ENCODE measurements around the gene MMP2. TPM values are rescaled to one million over a fixed set of nuclear protein-coding genes. Genes with fewer than 3 reads are reported as not detected.

Gene MMP2
- total and polyA plus RNA-seq, 2 of the 13 experiments (the other 11 are each of a cell fraction or from before 2014, with no cell fraction given): 0.31 to 1.3 TPM

DNA sequence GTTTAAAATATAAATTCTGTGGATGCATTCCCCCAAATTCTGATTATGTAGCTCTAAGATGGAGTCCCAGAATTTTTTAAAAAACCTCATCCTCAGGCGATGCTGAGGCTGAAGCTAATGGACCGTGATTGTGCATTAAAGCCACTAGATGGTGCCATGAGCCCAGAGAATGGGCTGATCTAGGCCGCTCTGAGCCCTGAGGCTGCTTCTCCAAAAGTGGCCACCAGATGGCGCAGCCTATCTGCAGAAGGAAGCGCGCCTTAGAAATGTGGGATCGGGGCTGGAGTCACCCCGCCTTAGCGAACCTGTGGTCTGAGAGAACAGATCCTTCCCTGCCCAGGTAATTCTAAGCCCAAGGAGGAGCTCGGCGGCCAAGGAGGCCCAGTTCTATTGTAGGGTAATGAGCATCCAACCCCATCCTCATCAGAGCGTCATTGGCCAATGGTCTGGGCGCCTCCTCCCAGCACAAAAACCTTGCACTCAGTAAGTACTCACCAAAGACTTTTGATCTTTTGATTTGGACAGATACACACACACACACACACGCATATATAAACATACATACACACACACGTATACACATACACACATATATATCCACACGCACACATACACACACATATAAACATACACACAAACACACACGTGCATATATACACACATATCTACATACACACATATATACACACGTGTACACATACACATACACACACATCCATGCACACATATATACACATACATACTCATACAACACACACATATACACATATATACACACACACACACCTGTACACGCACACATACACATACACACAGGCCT is 13.7 kb upstream of the MMP2 start (continued):
- TF ChIP-seq MIER3 (CRISPR knock-in tag; IDR thresholded peaks at IDR 0.05; ENCODE audit: borderline replicate concordance) (peak; percentile 69; the same call in 1 of the 2 replicates), ERF (CRISPR knock-in tag; IDR thresholded peaks at IDR 0.05) (peak; percentile 88), HNF4G (IDR thresholded peaks at IDR 0.05; ENCODE audit: borderline replicate concordance, low read depth, low read length) (no peak), HNF4G (CRISPR knock-in tag; IDR thresholded peaks at IDR 0.05; ENCODE audit: borderline replicate concordance, low read depth) (no peak), REXO4 (CRISPR knock-in tag; IDR thresholded peaks at IDR 0.05; ENCODE audit: borderline replicate concordance) (no peak), ZFP36 (IDR thresholded peaks at IDR 0.05; ENCODE audit: borderline replicate concordance, low read depth, low read length, partially characterized antibody) (peak; percentile 71), ARNT (IDR thresholded peaks at IDR 0.05) (no peak), HOXA9 (CRISPR knock-in tag; IDR thresholded peaks at IDR 0.05; ENCODE audit: borderline replicate concordance) (no peak), RBFOX2 (IDR thresholded peaks at IDR 0.05; ENCODE audit: low read depth, low read length) (no peak), GLI4 (CRISPR knock-in tag; IDR thresholded peaks at IDR 0.05; ENCODE audit: borderline replicate concordance) (no peak), SALL1 (CRISPR knock-in tag; IDR thresholded peaks at IDR 0.05) (peak; percentile 67), ZNF251 (CRISPR knock-in tag; IDR thresholded peaks at IDR 0.05) (no peak), ZNF777 (CRISPR knock-in tag; IDR thresholded peaks at IDR 0.05) (no peak; the same call in 1 of the 2 replicates), ZNF24 (IDR thresholded peaks at IDR 0.05) (no peak), SIX4 (CRISPR knock-in tag; IDR thresholded peaks at IDR 0.05) (no peak), ZNF629 (CRISPR knock-in tag; conservative IDR thresholded peaks at IDR 0.05) (no peak)
- TF ChIP-seq, protein P1, sequence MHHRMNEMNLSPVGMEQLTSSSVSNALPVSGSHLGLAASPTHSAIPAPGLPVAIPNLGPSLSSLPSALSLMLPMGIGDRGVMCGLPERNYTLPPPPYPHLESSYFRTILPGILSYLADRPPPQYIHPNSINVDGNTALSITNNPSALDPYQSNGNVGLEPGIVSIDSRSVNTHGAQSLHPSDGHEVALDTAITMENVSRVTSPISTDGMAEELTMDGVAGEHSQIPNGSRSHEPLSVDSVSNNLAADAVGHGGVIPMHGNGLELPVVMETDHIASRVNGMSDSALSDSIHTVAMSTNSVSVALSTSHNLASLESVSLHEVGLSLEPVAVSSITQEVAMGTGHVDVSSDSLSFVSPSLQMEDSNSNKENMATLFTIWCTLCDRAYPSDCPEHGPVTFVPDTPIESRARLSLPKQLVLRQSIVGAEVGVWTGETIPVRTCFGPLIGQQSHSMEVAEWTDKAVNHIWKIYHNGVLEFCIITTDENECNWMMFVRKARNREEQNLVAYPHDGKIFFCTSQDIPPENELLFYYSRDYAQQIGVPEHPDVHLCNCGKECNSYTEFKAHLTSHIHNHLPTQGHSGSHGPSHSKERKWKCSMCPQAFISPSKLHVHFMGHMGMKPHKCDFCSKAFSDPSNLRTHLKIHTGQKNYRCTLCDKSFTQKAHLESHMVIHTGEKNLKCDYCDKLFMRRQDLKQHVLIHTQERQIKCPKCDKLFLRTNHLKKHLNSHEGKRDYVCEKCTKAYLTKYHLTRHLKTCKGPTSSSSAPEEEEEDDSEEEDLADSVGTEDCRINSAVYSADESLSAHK (CRISPR knock-in tag; IDR thresholded peaks at IDR 0.05; ENCODE audit: borderline replicate concordance): peak; percentile 59; the same call in 1 of the 2 replicates
- TF ChIP-seq, protein P2, sequence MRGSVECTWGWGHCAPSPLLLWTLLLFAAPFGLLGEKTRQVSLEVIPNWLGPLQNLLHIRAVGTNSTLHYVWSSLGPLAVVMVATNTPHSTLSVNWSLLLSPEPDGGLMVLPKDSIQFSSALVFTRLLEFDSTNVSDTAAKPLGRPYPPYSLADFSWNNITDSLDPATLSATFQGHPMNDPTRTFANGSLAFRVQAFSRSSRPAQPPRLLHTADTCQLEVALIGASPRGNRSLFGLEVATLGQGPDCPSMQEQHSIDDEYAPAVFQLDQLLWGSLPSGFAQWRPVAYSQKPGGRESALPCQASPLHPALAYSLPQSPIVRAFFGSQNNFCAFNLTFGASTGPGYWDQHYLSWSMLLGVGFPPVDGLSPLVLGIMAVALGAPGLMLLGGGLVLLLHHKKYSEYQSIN (CRISPR knock-in tag; IDR thresholded peaks at IDR 0.05; ENCODE audit: borderline replicate concordance): no peak
- TF ChIP-seq, protein P3, sequence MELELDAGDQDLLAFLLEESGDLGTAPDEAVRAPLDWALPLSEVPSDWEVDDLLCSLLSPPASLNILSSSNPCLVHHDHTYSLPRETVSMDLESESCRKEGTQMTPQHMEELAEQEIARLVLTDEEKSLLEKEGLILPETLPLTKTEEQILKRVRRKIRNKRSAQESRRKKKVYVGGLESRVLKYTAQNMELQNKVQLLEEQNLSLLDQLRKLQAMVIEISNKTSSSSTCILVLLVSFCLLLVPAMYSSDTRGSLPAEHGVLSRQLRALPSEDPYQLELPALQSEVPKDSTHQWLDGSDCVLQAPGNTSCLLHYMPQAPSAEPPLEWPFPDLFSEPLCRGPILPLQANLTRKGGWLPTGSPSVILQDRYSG (CRISPR knock-in tag; IDR thresholded peaks at IDR 0.05): no peak
- TF ChIP-seq, protein P4, sequence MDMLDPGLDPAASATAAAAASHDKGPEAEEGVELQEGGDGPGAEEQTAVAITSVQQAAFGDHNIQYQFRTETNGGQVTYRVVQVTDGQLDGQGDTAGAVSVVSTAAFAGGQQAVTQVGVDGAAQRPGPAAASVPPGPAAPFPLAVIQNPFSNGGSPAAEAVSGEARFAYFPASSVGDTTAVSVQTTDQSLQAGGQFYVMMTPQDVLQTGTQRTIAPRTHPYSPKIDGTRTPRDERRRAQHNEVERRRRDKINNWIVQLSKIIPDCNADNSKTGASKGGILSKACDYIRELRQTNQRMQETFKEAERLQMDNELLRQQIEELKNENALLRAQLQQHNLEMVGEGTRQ (IDR thresholded peaks at IDR 0.05; ENCODE audit: low read depth, low read length): no peak
- TF ChIP-seq, protein P4 (CRISPR knock-in tag; IDR thresholded peaks at IDR 0.05; ENCODE audit: borderline replicate concordance): no peak
- TF ChIP-seq, protein P5, sequence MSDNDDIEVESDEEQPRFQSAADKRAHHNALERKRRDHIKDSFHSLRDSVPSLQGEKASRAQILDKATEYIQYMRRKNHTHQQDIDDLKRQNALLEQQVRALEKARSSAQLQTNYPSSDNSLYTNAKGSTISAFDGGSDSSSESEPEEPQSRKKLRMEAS (IDR thresholded peaks at IDR 0.05): no peak; the same call in 1 of the 2 replicates

All from HepG2 (cell line).